K562 (cell line): ENCODE measurements around the gene IQSEC3. TPM values are rescaled to one million over a fixed set of nuclear protein-coding genes. Genes with fewer than 3 reads are reported as not detected.
A peak's percentile ranks its signal among the peaks of the same experiment; 100 is the strongest.

ENCODE experiments used
- ATAC-seq: fragments of 200-7000 bp; cut with Tn5 transposase; 3 replicates; pipeline ENCODE4 v1.9.1; 2020; ENCODE audit warnings: moderate library complexity
- BruUV-seq: library from RNA; stranded (reverse); fragments of 400-500 nt; replicated peaks from 2 replicates; lab custom pipeline; 2021; lab: Mats Ljungman, UMichigan
- CTCF ChIA-PET: fragments of 300-600 bp; formaldehyde crosslinking; extraction: SDS; loops from one replicate; lab custom pipeline; 2021; ENCODE audit warnings: low intra/inter-chr PET ratio; lab: Yijun Ruan, JAX
- POLR2A ChIA-PET: fragments of 300-600, 350-650 bp; sonication (Branson Sonifier 250); formaldehyde crosslinking; extraction: SDS; loops from one replicate; lab custom pipeline; 2021; ENCODE audit warnings: antibody characterized with exemption, inconsistent platforms; lab: Yijun Ruan, JAX
- DNase-seq, 4 experiments: peaks; one replicate each; pipeline versions ENCODE4 v3.0.0 to v3.0.0-alpha.2; 2011 to 2018; ENCODE audit warnings: low spot score in 3 of 4, mixed read lengths in 3 of 4; ENCODE audit errors: extremely low read depth in 1 of 4
- FAIRE-seq: peaks from 2 replicates; lab custom pipeline; 2011; peaks lifted over from hg19 to GRCh38; lab: Jason Lieb, UNC
- H2AFZ ChIP-seq: 2 replicates; pipeline ENCODE4 v1.6.0; 2011; ENCODE audit warnings: low read depth, low read length, control low read depth, inconsistent platforms
- H3K27ac ChIP-seq: fragments of 200-600 bp; 3 replicates; pipeline ENCODE4 v1.8.0; 2011; ENCODE audit warnings: low read depth, mild to moderate bottlenecking, control low read depth, inconsistent platforms, low read length, moderate library complexity, mixed read lengths; ENCODE audit errors: extremely low read depth
- H3K27me3 ChIP-seq, 2 experiments: fragments of 300-600 bp in 1 of 2; 2 replicates in 1 of 2; 3 replicates in 1 of 2; pipeline versions ENCODE4 v1.6.0 to v1.8.0; 2011; ENCODE audit warnings: inconsistent platforms in 2 of 2, low read length in 2 of 2, mild to moderate bottlenecking in 1 of 2, mixed read lengths in 1 of 2, moderate library complexity in 1 of 2; ENCODE audit not compliant: control insufficient read depth in 2 of 2, insufficient read depth in 2 of 2
- H3K36me3 ChIP-seq: fragments of 300-600 bp; 3 replicates; pipeline ENCODE4 v1.8.0; 2011; ENCODE audit warnings: mild to moderate bottlenecking, low read length, inconsistent platforms; ENCODE audit not compliant: control insufficient read depth, insufficient read depth
- H3K4me1 ChIP-seq, 2 experiments: fragments of 200-600 bp in 1 of 2; replicated peaks in 1 of 2; 2 replicates in 1 of 2; 3 replicates in 1 of 2; pipeline versions ENCODE4 v1.5.1 to v1.8.0; 2011; ENCODE audit warnings: inconsistent platforms in 2 of 2, low read length in 2 of 2, mild to moderate bottlenecking in 1 of 2, mixed read lengths in 1 of 2, moderate library complexity in 1 of 2; ENCODE audit not compliant: control insufficient read depth in 2 of 2, insufficient read depth in 2 of 2
- H3K4me2 ChIP-seq: 2 replicates; pipeline ENCODE4 v1.6.1; 2011; ENCODE audit warnings: low read length, control low read depth, inconsistent platforms, mixed read lengths; ENCODE audit not compliant: insufficient read depth
- H3K4me3 ChIP-seq: fragments of 200-600 bp; sonication (generic), shearing (Covaris generic); 2 replicates; pipeline ENCODE4 v1.5.1; 2016; ENCODE audit warnings: control low read depth, inconsistent platforms
- H3K79me2 ChIP-seq: fragments of 200-600 bp; 3 replicates; pipeline ENCODE4 v1.8.0; 2011; ENCODE audit warnings: low read length, inconsistent platforms; ENCODE audit not compliant: control insufficient read depth, insufficient read depth
- H3K9ac ChIP-seq, 2 experiments: 2 replicates each; pipeline versions ENCODE4 v1.6.0 to v1.6.1; 2011; ENCODE audit warnings: low read depth in 2 of 2, low read length in 2 of 2, control low read depth in 1 of 2, inconsistent platforms in 1 of 2, mild to moderate bottlenecking in 1 of 2, mixed read lengths in 1 of 2; ENCODE audit not compliant: insufficient read depth in 1 of 2
- H3K9me1 ChIP-seq: one replicate; pipeline ENCODE4 v1.6.0; 2011; ENCODE audit warnings: inconsistent platforms, mild to moderate bottlenecking, low read length, moderate library complexity; ENCODE audit not compliant: control insufficient read depth, insufficient read depth
- H3K9me3 ChIP-seq: replicated peaks from 2 replicates; pipeline ENCODE4 v1.5.1; 2011; ENCODE audit warnings: low read depth, low read length, inconsistent platforms; ENCODE audit not compliant: control insufficient read depth, insufficient read depth
- H4K20me1 ChIP-seq: replicated peaks from 2 replicates; pipeline ENCODE4 v1.6.1; 2011; ENCODE audit warnings: low read length, inconsistent platforms, mixed read lengths; ENCODE audit not compliant: control insufficient read depth, insufficient read depth
- NFE2L1 ChIP-seq: fragments of 450-650 bp; IDR thresholded peaks from 2 replicates; pipeline ENCODE4 v1.6.1; 2016; ENCODE audit warnings: missing genetic modification characterization, low read depth, mild to moderate bottlenecking, missing compliant biosample characterization, moderate library complexity, borderline replicate concordance
- TSC22D4 ChIP-seq: fragments of 450-650 bp; IDR thresholded peaks from 2 replicates; pipeline ENCODE4 v1.6.1; 2016; ENCODE audit warnings: missing genetic modification characterization, missing biosample characterization, control low read depth
- ZNF324 ChIP-seq: fragments of 250-450 bp; sonication (Bioruptor Pico); IDR thresholded peaks from 2 replicates; pipeline ENCODE4 v1.4.0; 2020; ENCODE audit warnings: mild to moderate bottlenecking
- ZNF551 ChIP-seq: fragments of 250-450 bp; sonication (Bioruptor Pico); IDR thresholded peaks from 2 replicates; pipeline ENCODE4 v1.5.0; 2021; ENCODE audit warnings: mild to moderate bottlenecking, moderate library complexity
- ZNF695 ChIP-seq: fragments of 450-650 bp; formaldehyde crosslinking; IDR thresholded peaks from 2 replicates; pipeline ENCODE4 v1.4.0; 2020; ENCODE audit warnings: mild to moderate bottlenecking, moderate library complexity
- ZNF75A ChIP-seq: fragments of 450-650 bp; formaldehyde crosslinking; IDR thresholded peaks from 2 replicates; pipeline ENCODE4 v1.4.0; 2020; ENCODE audit warnings: mild to moderate bottlenecking
- WGBS: fragments of 100-300 bp; shearing (Covaris generic); methylation state at CpG from one replicate; pipeline ENCODE4 v1.1.6; 2016; ENCODE audit warnings: low coverage, mixed read lengths; ENCODE audit not compliant: insufficient coverage; ENCODE audit errors: missing lambda C conversion rate; 5-methylcytosine and 5-hydroxymethylcytosine counted together
- in situ Hi-C: fragments of 300-500 bp; cut with MboI; formaldehyde crosslinking; loops from 4 replicates; pipeline ENCODE4 v1.15.0; 2018; ENCODE audit warnings: inconsistent platforms, mixed read lengths
- intact Hi-C: fragments of 100-400 bp; cut with micrococcal nuclease; formaldehyde crosslinking; loops from 2 replicates; pipeline ENCODE4 v1.14.2; 2022
- polyA plus RNA-seq, 8 experiments: library from polyadenylated mRNA; depleted of rRNA in 4 of 8; stranded (reverse) in 5 of 8; unstranded in 3 of 8; fragments of >200 nt; fragmentation: Nextera tagmentation in 2 of 8; fragmentation: Illumina TruSeq in 1 of 8; extraction: Ambion mirVana in 2 of 8; extraction: Trizol in 1 of 8; gene quantifications; 2 replicates each; pipeline versions ENCODE4 v1.2.1 to v1.2.3, GENCODE V29; 2011 to 2014; ENCODE audit warnings: inconsistent platforms in 1 of 8, missing spikeins in 1 of 8
- total RNA-seq, 7 experiments: library from RNA; depleted of rRNA in 6 of 7; stranded (reverse); fragments of >200 nt in 6 of 7; fragmentation: Illumina TruSeq in 2 of 7; extraction: Trizol in 2 of 7; gene quantifications; 2 replicates each; pipeline versions ENCODE4 v1.2.1 to v1.2.3, GENCODE V29; 2011 to 2021; ENCODE audit warnings: low replicate concordance in 1 of 7
- TF ChIP-seq, protein P1 (sequence below): IDR thresholded peaks from 3 replicates; pipeline ENCODE4 v1.6.1; 2011; ENCODE audit warnings: borderline replicate concordance, mild to moderate bottlenecking, moderate library complexity; ENCODE audit not compliant: insufficient read length; ENCODE audit errors: extremely low read depth

IQSEC3 gene
- total and polyA plus RNA-seq, 9 of the 15 experiments (the other 6 are each of a cell fraction or from before 2014, with no cell fraction given) = under 0.01 to 0.25 (median 0.08) TPM; not detected in 3

DNA sequence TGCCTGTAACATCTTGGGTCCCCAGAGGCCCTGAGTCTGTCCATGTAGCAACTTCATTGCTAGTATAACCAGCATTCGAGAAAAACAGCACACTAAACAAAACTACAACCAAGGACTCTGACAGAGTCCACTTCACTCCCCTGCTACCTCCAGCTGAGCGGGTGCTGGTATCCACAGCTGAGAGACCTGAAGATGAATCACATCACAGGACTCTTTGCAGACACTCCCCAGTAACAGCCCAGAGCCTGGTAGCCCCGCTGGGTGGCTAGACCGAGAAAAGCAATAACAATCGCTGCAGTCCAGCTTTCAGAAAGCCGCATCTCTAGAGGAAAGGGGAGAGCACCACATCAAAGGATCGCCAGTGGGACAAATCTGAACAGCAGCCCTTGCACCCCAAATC, 9.0 kb upstream of the IQSEC3 start:
- TF ChIP-seq ZNF551 (CRISPR knock-in tag) (no peak), TSC22D4 (tag) (no peak), NFE2L1 (no peak), ZNF75A (CRISPR knock-in tag) (no peak), ZNF695 (CRISPR knock-in tag) (no peak), ZNF324 (CRISPR knock-in tag) (no peak)
- TF ChIP-seq, protein P1, sequence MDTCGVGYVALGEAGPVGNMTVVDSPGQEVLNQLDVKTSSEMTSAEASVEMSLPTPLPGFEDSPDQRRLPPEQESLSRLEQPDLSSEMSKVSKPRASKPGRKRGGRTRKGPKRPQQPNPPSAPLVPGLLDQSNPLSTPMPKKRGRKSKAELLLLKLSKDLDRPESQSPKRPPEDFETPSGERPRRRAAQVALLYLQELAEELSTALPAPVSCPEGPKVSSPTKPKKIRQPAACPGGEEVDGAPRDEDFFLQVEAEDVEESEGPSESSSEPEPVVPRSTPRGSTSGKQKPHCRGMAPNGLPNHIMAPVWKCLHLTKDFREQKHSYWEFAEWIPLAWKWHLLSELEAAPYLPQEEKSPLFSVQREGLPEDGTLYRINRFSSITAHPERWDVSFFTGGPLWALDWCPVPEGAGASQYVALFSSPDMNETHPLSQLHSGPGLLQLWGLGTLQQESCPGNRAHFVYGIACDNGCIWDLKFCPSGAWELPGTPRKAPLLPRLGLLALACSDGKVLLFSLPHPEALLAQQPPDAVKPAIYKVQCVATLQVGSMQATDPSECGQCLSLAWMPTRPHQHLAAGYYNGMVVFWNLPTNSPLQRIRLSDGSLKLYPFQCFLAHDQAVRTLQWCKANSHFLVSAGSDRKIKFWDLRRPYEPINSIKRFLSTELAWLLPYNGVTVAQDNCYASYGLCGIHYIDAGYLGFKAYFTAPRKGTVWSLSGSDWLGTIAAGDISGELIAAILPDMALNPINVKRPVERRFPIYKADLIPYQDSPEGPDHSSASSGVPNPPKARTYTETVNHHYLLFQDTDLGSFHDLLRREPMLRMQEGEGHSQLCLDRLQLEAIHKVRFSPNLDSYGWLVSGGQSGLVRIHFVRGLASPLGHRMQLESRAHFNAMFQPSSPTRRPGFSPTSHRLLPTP = no peak
- ChIA-PET CTCF (no interaction called here), POLR2A (no interaction called here)
- Histone ChIP-seq H3K27ac (peak overlapping the region; percentile 62; the same call in 1 of the 3 replicates), H3K27me3 (no peaks in the 10 kb centered on the region; a peak in 1 of 5 replicates), H3K36me3 (no peaks in the 10 kb centered on the region), H3K79me2 (no peaks in the 10 kb centered on the region), H3K4me3 (no peak overlapping the region), H3K4me2 (peak overlapping the region; percentile 60; the same call in 1 of the 2 replicates), H3K4me1 (peaks cover 8 to 15% of the 10 kb centered on the region in 2 experiments; a peak in 3 of 5 replicates), H4K20me1 (no peaks in the 10 kb centered on the region), H3K9ac (no peak overlapping the region), H3K9me1 (no peaks in the 10 kb centered on the region), H2AFZ (peak overlapping the region; percentile 97), H3K9me3 (no peaks in the 10 kb centered on the region)
- no peak for ATAC-seq
- no TSS peak for BruUV-seq
- WGBS = 35% methylated on average over 7 of the region's 7 CpGs
- intact Hi-C loops = no loop called here
- in situ Hi-C loops = no loop called here
- no peak for DNase-seq
- FAIRE-seq = no peak
